AG10803 (cell line): ENCODE results near the gene RASAL1.

ENCODE experiments used
- DNase-seq: peaks from one replicate; pipeline ENCODE4 v3.0.0; 2010; ENCODE audit warnings: low read depth
- H3K4me3 ChIP-seq: 2 replicates; pipeline ENCODE4 v1.5.1; 2011; ENCODE audit warnings: mild to moderate bottlenecking, low read length, control low read depth
- TF ChIP-seq, protein P1 (sequence below): conservative IDR thresholded peaks from 2 replicates; pipeline ENCODE4 v1.5.1; 2011; ENCODE audit warnings: mild to moderate bottlenecking, low read length, control low read depth, inconsistent platforms

RASAL1 gene

DNA sequence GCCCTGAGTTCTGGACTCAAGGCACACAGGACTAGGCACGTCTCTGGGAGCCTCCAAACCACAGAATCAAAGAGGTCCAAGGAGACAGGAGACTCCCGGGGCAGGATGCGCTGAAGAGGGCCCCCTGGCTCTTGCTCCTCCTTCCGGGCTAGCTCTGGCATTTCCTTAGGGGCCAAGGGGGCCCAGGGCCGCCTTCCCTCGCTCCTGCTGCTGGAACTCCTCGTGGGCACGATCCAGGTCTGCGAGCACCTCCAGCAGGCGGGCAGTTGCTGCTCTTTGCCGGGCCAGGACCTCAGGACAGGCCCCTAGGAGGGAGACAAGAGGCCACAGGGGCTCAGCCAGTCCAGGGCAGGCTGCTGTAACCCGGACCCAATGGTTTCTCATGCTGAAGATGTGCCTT lies 35.8 kb downstream of the RASAL1 start:
- TF ChIP-seq, protein P1, sequence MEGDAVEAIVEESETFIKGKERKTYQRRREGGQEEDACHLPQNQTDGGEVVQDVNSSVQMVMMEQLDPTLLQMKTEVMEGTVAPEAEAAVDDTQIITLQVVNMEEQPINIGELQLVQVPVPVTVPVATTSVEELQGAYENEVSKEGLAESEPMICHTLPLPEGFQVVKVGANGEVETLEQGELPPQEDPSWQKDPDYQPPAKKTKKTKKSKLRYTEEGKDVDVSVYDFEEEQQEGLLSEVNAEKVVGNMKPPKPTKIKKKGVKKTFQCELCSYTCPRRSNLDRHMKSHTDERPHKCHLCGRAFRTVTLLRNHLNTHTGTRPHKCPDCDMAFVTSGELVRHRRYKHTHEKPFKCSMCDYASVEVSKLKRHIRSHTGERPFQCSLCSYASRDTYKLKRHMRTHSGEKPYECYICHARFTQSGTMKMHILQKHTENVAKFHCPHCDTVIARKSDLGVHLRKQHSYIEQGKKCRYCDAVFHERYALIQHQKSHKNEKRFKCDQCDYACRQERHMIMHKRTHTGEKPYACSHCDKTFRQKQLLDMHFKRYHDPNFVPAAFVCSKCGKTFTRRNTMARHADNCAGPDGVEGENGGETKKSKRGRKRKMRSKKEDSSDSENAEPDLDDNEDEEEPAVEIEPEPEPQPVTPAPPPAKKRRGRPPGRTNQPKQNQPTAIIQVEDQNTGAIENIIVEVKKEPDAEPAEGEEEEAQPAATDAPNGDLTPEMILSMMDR: no peak
- DNase-seq: no peak
- H3K4me3 ChIP-seq: no peak overlapping the region

DNA sequence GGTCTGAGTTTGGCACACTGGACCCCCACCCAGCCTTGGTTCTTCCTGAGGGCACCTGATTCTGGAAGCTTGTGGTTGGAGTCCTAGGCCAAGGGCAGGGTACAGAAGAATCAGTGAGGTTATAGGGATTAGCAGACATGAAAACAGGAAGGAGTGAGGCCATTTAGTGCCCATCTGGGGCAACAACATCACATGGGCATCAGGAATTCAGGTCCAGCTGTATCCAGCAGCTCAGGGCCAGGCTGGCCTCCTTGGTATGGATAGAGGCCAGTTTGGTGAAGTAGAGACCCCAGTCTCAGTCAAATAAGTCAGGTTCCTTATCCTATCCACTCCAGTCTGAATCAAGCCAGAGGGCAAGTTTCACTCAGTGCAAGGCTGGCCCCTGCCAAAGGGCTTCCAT lies 36.2 kb downstream of the RASAL1 start:
- DNase-seq: no peak
- TF ChIP-seq, protein P1: no peak
- no peak overlapping the region for H3K4me3 ChIP-seq

DNA sequence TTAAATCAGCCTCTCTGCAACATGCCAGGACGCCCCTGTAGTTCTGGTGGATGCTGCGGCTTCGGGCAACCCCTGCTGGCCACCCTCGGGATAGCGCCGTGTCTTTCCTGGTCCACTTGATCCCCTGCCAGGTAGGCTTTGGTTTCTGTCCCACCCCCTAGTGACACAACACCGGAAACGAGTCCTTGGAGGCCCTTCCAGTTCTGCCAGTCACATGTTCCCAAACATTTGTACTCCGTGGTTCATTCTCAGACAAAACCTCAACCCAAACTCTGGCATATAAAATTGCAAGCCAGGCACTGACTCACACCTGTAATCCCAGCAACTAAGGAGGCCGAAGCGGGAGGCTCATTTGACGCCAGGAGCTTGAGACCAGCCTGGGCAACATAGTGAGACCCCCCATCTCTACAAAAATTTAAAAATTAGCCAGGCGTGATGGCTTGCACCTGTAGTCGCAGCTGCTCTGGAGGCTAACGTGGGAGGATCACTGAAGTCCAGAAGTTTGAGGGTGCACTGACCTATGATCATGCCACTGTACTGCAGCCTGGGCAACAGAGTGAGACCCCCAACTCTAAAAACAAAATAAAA lies 37.0 kb downstream of the RASAL1 start:
- DNase-seq: peak; percentile 82
- H3K4me3 ChIP-seq: no peak overlapping the region
- TF ChIP-seq, protein P1: peak; percentile 68

DNA sequence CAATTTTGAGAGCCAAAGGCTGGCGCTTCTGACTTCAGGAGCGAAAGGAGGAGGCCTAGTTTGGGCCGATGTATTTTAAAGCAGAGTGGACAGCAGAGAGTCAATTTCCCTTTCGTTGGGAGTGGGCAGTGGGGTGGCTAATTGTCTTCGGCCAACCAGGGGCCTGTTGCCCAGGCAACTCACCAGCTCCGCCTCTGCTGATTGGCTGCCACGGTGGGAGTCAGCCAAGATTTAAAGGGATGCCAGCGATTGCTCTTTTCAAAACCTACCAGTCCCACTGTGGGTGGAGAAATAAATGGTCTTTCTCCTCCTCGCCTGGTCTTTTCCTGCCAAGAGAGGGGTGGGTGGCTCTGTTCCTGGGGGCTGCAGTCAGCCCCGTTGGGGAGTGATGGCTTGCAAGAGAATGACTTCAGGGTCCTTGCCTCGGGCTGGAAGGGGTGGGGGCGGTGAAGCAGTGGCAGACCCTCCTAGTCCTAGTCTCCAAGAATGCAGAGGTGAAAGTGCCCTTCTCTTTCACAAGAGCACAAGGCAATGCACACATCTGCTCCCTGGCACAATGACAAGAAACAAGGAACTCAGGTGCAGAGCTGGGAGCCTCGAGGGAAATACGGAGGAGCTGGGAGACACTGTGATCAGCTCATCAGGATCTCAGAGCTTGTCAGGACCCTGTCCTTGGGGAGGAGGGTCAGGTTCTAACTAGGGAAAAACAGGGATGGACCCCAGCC lies 37.7 kb downstream of the RASAL1 start:
- no peak overlapping the region for H3K4me3 ChIP-seq
- DNase-seq: no peak
- TF ChIP-seq, protein P1: no peak

DNA sequence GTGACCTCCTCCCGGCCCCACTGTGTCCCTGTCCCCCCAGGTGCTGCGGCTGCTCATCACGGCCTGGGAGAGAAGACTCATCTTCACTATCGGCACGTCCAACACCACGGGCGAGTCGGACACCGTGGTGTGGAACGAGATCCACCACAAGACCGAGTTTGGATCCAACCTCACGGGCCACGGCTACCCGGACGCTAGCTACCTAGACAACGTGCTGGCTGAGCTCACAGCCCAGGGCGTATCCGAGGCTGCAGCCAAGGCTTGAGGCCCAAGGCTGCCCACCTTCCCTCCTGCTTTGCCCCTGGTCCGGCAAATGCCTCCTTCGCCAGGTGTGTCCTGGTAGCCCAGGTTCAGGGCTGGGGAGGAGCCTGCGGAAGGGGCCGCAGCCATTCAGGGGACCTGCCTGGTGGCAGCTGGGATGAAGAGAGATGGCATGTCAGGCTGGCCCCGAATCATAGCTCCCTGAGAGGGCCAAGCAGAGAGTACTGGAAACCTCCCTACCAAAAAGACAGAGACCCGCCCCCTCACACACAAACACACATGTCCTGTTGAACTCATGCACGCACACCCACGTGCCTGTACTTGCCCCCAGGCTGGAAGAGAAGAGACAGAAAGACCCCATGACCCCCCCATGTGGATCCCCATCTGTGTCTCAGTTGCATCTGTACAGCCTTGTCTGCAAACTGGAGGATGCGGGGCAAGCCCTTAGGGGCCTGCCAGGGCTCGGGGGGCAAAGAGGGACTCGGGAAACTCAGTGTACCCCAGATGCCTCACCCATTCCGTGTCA lies 38.7 kb downstream of the RASAL1 start:
- no peak for DNase-seq
- TF ChIP-seq, protein P1: no peak
- no peak overlapping the region for H3K4me3 ChIP-seq

DNA sequence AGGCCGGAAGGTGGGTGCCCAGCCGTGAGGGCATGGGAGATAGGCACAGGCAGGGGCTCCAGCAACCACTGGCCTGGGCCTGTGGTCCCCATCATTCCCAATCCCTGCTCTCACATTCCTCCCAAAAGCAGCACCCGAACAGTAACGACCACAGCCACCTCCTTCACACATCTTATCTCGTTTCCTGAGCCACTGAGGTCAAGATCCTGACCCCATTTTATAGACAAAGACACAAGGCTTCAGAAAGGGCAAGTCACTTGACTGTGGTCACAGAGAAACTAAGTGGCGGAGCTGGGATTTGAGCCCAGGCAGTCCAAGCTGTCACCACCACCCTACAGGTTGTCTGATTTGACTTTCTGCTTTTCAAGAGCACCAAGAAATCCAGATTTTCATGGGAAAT lies 40.2 kb downstream of the RASAL1 start:
- DNase-seq: no peak
- no peak overlapping the region for H3K4me3 ChIP-seq
- TF ChIP-seq, protein P1: no peak

DNA sequence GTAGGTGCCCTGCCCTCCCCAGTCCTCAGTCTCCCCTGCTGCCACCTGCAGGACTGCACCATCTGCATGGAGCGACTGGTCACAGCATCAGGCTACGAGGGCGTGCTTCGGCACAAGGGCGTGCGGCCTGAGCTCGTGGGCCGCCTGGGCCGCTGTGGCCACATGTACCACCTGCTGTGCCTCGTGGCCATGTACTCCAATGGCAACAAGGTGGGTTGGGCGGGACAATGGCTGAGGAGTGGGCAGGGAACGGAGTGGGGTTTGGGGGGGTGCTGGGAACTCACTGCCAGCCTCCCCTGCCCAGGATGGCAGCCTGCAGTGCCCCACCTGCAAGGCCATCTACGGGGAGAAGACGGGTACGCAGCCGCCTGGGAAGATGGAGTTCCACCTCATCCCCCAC lies 40.8 kb downstream of the RASAL1 start:
- TF ChIP-seq, protein P1: no peak
- no peak overlapping the region for H3K4me3 ChIP-seq
- DNase-seq: no peak
